Mesenchymal stem cell (in vitro differentiated cells and primary cell): ENCODE data around the gene USP17L20.
"Not testable (repeated sequence)": the region's sequence is repeated elsewhere in the genome, so short reads cannot be mapped to it uniquely, and the experiment has no call there.

ENCODE experiments used
- DNase-seq: peaks from one replicate; pipeline ENCODE4 v3.0.0-alpha.2; 2013
- H2AFZ ChIP-seq: one replicate; pipeline ENCODE4 v1.6.1; 2013; ENCODE audit warnings: low read depth, mild to moderate bottlenecking, control low read depth, inconsistent platforms, low read length, moderate library complexity
- H2AK5ac ChIP-seq: 2 replicates; pipeline ENCODE4 v1.6.1; 2013; ENCODE audit warnings: low read length, moderate library complexity, mild to moderate bottlenecking, inconsistent platforms; ENCODE audit not compliant: severe bottlenecking
- H2BK120ac ChIP-seq: one replicate; pipeline ENCODE4 v1.6.1; 2013; ENCODE audit warnings: low read depth, mild to moderate bottlenecking, inconsistent platforms, low read length, moderate library complexity
- H2BK12ac ChIP-seq, 2 experiments: one replicate each; pipeline ENCODE4 v1.6.1; 2013; ENCODE audit warnings: inconsistent platforms in 2 of 2, low read length in 2 of 2, mild to moderate bottlenecking in 2 of 2, moderate library complexity in 2 of 2, control low read depth in 1 of 2
- H2BK15ac ChIP-seq: one replicate; pipeline ENCODE4 v1.6.1; 2013; ENCODE audit warnings: mild to moderate bottlenecking, low read depth, inconsistent platforms; ENCODE audit not compliant: poor library complexity, severe bottlenecking
- H2BK5ac ChIP-seq: 2 replicates; pipeline ENCODE4 v1.6.1; 2013; ENCODE audit warnings: low read depth, mild to moderate bottlenecking, low read length, control low read depth, inconsistent platforms; ENCODE audit not compliant: poor library complexity, severe bottlenecking
- H3K14ac ChIP-seq, 2 experiments: one replicate each; pipeline ENCODE4 v1.6.1; 2013; ENCODE audit warnings: inconsistent platforms in 2 of 2, low read length in 2 of 2, control low read depth in 1 of 2, mild to moderate bottlenecking in 1 of 2, moderate library complexity in 1 of 2
- H3K18ac ChIP-seq, 2 experiments: one replicate each; pipeline ENCODE4 v1.6.1; 2013; ENCODE audit warnings: inconsistent platforms in 2 of 2, low read length in 2 of 2, control low read depth in 1 of 2, low read depth in 1 of 2, mild to moderate bottlenecking in 1 of 2
- H3K23ac ChIP-seq, 2 experiments: one replicate each; pipeline ENCODE4 v1.6.1; 2013; ENCODE audit warnings: inconsistent platforms in 2 of 2, low read length in 2 of 2, mild to moderate bottlenecking in 2 of 2, moderate library complexity in 2 of 2, control low read depth in 1 of 2
- H3K27ac ChIP-seq: 2 replicates; pipeline ENCODE4 v1.5.1; 2013; ENCODE audit warnings: mild to moderate bottlenecking, moderate library complexity, low read length, control low read depth, inconsistent platforms; ENCODE audit not compliant: poor library complexity, severe bottlenecking
- H3K27me3 ChIP-seq, 2 experiments: 2 replicates each; pipeline versions ENCODE4 v1.6.1 to v1.7.0; 2013; ENCODE audit warnings: low read length in 2 of 2, mild to moderate bottlenecking in 2 of 2, moderate library complexity in 2 of 2, control low read depth in 1 of 2, inconsistent platforms in 1 of 2; ENCODE audit not compliant: control insufficient read depth in 1 of 2, insufficient read depth in 1 of 2
- H3K36me3 ChIP-seq, 2 experiments: 2 replicates each; pipeline versions ENCODE4 v1.6.1 to v1.7.0; 2013; ENCODE audit warnings: low read length in 2 of 2, control low read depth in 1 of 2, inconsistent platforms in 1 of 2, low read depth in 1 of 2, mild to moderate bottlenecking in 1 of 2; ENCODE audit not compliant: insufficient read depth in 2 of 2, control insufficient read depth in 1 of 2
- H3K4ac ChIP-seq, 2 experiments: one replicate each; pipeline ENCODE4 v1.6.1; 2013; ENCODE audit warnings: inconsistent platforms in 2 of 2, low read length in 2 of 2, mild to moderate bottlenecking in 2 of 2, moderate library complexity in 2 of 2, control low read depth in 1 of 2, low read depth in 1 of 2
- H3K4me1 ChIP-seq: 2 replicates; pipeline ENCODE4 v1.6.1; 2013; ENCODE audit warnings: low read depth, low read length, control low read depth; ENCODE audit not compliant: control insufficient read depth, insufficient read depth
- H3K4me2 ChIP-seq: 2 replicates; pipeline ENCODE4 v1.6.1; 2013; ENCODE audit warnings: low read length, mild to moderate bottlenecking, inconsistent platforms; ENCODE audit not compliant: poor library complexity, severe bottlenecking
- H3K4me3 ChIP-seq, 2 experiments: 2 replicates each; pipeline versions ENCODE4 v1.5.1 to v1.7.0; 2013; ENCODE audit warnings: low read length in 2 of 2, mild to moderate bottlenecking in 2 of 2, control low read depth in 1 of 2, low read depth in 1 of 2; ENCODE audit not compliant: insufficient read depth in 1 of 2
- H3K79me1 ChIP-seq: replicated peaks from 2 replicates; pipeline ENCODE4 v1.6.1; 2013; ENCODE audit warnings: mild to moderate bottlenecking, control low read depth, low read length, inconsistent platforms; ENCODE audit not compliant: poor library complexity, severe bottlenecking
- H3K9ac ChIP-seq: 2 replicates; pipeline ENCODE4 v1.7.0; 2013; ENCODE audit warnings: mild to moderate bottlenecking, low read length, moderate library complexity
- H3K9me3 ChIP-seq: 2 replicates; pipeline ENCODE4 v1.7.0; 2013; ENCODE audit warnings: mild to moderate bottlenecking, low read length; ENCODE audit not compliant: control insufficient read depth
- H4K8ac ChIP-seq: one replicate; pipeline ENCODE4 v1.6.1; 2013; ENCODE audit warnings: inconsistent platforms, mild to moderate bottlenecking, low read length, moderate library complexity
- H4K91ac ChIP-seq: one replicate; pipeline ENCODE4 v1.6.1; 2013; ENCODE audit warnings: mild to moderate bottlenecking, low read length, inconsistent platforms
- WGBS: methylation state at CpG from one replicate; pipeline ENCODE4 v1.1.7; 2013; ENCODE audit warnings: mixed read lengths; 5-methylcytosine and 5-hydroxymethylcytosine counted together

USP17L20 gene

DNA sequence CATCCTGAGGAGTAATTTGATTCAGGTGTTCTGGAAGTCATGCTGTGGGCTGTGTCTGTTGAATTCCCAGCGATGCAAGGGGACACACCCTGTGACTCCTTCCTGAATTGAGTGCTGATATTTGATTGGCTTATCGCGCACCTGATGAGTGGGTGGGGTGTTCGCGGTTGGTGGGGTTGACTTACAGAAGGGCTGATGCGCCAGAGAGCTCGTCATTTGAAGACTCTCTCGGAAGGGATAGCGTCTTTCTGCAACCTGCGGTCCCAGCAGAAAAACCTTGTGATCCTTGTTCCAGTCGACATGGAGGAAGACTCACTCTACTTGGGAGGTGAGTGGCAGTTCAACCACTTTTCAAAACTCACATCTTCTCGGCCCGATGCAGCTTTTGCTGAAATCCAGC, 38.1 kb upstream of the USP17L20 start, which contains the start of gene USP17L12:
Gene USP17L12 (plus strand): TSS at position 301 of the 400 bp plus-strand sequence. CDS start 0 bp downstream, at position 301.
- not testable (repeated sequence) for H3K79me1 ChIP-seq, DNase-seq, H3K27ac ChIP-seq, H3K9me3 ChIP-seq, H3K36me3 ChIP-seq, H3K4me2 ChIP-seq, H3K27me3 ChIP-seq, H2BK120ac ChIP-seq, H3K4me1 ChIP-seq, H2BK12ac ChIP-seq, H2AFZ ChIP-seq, H3K4ac ChIP-seq, H3K9ac ChIP-seq, H2BK5ac ChIP-seq, H3K14ac ChIP-seq, H4K8ac ChIP-seq, H3K4me3 ChIP-seq, H4K91ac ChIP-seq, H2BK15ac ChIP-seq, H2AK5ac ChIP-seq, H3K23ac ChIP-seq, H3K18ac ChIP-seq
- no CpG with 5 or more reads among the region's 13 CpGs for WGBS

DNA sequence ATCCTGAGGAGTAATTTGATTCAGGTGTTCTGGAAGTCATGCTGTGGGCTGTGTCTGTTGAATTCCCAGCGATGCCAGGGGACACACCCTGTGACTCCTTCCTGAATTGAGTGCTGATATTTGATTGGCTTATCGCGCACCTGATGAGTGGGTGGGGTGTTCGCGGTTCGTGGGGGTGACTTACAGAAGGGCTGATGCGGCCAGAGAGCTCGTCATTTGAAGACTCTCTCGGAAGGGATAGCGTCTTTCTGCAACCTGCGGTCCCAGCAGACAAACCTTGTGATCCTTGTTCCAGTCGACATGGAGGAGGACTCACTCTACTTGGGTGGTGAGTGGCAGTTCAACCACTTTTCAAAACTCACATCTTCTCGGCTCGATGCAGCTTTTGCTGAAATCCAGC, 33.3 kb upstream of the USP17L20 start, which contains the start of gene USP17L13:
Gene USP17L13 (plus strand): TSS at position 301 of the 400 bp plus-strand sequence. CDS start 0 bp downstream, at position 301.
- not testable (repeated sequence) for H3K23ac ChIP-seq, H3K4me1 ChIP-seq, H3K4me2 ChIP-seq, H3K9ac ChIP-seq, H3K14ac ChIP-seq, H3K79me1 ChIP-seq, H4K8ac ChIP-seq, H3K4me3 ChIP-seq, H3K18ac ChIP-seq, H3K4ac ChIP-seq, H2BK12ac ChIP-seq, H3K36me3 ChIP-seq, H2AK5ac ChIP-seq, DNase-seq, H2BK120ac ChIP-seq, H4K91ac ChIP-seq, H3K27me3 ChIP-seq, H2AFZ ChIP-seq, H2BK5ac ChIP-seq, H3K9me3 ChIP-seq, H3K27ac ChIP-seq, H2BK15ac ChIP-seq
- no CpG with 5 or more reads among the region's 14 CpGs for WGBS

- no CpG with 5 or more reads among the region's 8 CpGs for WGBS
- not testable (repeated sequence) for H3K4me1 ChIP-seq, H3K27ac ChIP-seq, H2AK5ac ChIP-seq, H2BK15ac ChIP-seq, H2AFZ ChIP-seq, H2BK5ac ChIP-seq, H3K27me3 ChIP-seq, H2BK120ac ChIP-seq, H2BK12ac ChIP-seq, H3K4me3 ChIP-seq, H4K91ac ChIP-seq, H3K9ac ChIP-seq, H3K18ac ChIP-seq, DNase-seq, H3K9me3 ChIP-seq, H3K4ac ChIP-seq, H3K23ac ChIP-seq, H3K36me3 ChIP-seq, H3K14ac ChIP-seq, H3K79me1 ChIP-seq, H3K4me2 ChIP-seq, H4K8ac ChIP-seq
Observed at GRCh38 chr4:9230249-9230648, 27.7 kb upstream of the USP17L20 start.

DNA sequence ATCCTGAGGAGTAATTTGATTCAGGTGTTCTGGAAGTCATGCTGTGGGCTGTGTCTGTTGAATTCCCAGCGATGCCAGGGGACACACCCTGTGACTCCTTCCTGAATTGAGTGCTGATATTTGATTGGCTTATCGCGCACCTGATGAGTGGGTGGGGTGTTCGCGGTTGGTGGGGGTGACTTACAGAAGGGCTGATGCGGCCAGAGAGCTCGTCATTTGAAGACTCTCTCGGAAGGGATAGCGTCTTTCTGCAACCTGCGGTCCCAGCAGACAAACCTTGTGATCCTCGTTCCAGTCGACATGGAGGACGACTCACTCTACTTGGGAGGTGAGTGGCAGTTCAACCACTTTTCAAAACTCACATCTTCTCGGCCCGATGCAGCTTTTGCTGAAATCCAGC, 23.8 kb upstream of the USP17L20 start, which contains the start of gene USP17L15:
Gene USP17L15 (plus strand): TSS at position 301 of the 400 bp plus-strand sequence. CDS start 0 bp downstream, at position 301.
- no CpG with 5 or more reads among the region's 15 CpGs for WGBS
- H4K91ac ChIP-seq, H3K4me1 ChIP-seq, H3K36me3 ChIP-seq, H2BK120ac ChIP-seq, H2AK5ac ChIP-seq, DNase-seq, H4K8ac ChIP-seq, H2BK5ac ChIP-seq, H2BK15ac ChIP-seq, H3K14ac ChIP-seq, H3K9me3 ChIP-seq, H3K4ac ChIP-seq, H3K27ac ChIP-seq, H3K79me1 ChIP-seq, H3K9ac ChIP-seq, H3K23ac ChIP-seq, H3K27me3 ChIP-seq, H3K4me2 ChIP-seq, H3K4me3 ChIP-seq, H2BK12ac ChIP-seq, H2AFZ ChIP-seq, H3K18ac ChIP-seq: not testable (repeated sequence)
